ENCODE data around the gene RTKN2.

RTKN2 gene

DNA sequence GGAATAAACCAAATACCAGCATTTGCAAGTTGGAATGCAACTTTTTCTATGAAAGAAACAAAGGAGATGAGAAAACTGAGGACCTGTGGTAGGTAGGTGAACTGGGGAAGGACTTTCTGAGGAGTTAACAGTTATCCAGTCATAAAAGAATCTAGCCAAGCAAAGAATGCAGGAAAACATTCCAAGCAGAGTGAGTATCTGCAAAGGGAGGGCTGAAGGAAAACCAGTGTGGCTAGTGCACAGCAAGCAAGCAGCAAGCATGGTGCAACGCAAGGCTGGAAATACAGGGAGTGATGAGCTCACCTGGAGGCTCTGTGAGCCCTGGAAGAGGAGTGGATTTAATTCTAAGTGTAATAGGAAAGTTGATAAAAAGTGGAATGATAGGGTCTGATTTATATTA, 44.0 kb downstream of the RTKN2 start:
- no peak for DNase-seq (ENCODE audit: low spot score)

DNA sequence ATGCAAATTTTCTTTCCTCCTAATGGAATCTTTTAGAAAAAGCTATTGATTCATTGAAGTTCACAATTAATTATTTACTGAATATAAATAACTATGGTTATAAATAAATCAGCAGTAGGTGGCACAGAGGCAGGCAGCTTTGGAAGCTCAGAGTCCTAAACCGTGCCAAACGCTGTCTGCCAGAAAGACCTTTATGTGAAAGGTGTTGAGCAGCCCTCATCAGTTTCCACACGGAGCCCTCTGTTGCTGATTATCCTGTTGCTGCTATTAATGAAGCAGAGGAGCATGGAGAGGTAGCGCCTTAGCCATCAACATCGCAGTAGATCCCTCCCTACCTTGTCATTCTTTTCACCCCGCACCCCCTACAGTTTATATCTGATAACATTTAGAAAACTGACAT, 51.0 kb downstream of the RTKN2 start:
- DNase-seq (ENCODE audit: low spot score), result no peak

DNA sequence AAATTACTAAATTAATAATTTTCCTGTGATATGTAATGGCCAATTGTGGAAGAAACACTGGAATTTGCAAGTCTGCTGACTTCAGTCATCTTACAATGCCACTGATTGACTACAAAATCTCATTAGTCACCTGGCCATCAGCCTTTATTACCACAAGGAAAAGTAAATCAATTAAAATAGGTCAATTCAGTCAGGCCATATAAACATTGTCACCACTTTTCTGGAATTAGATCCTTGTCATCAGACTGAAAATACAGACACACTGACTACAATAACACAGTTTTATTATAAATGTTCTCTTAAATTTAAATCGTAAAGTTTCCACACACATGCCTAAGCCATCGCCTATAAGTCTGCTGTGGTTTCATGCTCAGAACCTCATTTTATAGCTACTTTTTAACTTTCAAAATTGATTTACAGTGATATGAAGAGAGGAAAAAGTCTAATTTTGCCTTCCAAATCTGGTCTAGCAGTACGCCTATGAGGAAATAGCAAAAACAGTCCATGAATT, 54.2 kb downstream of the RTKN2 start:
- DNase-seq (ENCODE audit: low spot score), result no peak

DNA sequence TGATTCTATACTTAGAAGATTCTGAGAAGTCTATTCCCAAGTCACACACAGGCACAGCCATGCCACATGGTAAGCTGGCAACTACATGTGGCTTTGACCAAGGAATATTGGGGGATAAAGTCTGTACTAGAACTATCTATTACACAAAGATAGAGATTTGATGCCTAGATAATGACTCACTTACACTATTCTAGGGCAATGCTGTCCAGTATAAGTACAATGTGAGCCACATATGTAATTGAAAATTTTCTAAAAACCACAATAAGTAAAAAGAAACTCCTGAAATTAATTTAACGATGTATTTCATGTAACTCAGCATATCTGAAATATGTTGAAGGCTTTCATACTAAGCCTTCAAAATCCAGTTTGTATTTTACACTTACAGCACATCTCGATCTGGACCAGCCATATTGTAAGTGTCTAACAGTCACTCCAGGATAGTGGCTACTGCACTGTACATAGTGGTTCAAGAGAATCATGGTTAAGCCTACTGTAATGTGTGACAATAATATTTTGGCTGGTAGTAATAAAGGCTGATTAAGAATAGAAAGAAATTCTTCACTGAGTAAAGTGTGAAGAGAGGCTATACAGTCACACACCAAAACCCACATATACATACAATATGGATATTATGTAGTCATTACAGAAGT, 62.8 kb downstream of the RTKN2 start:
- no peak for DNase-seq (ENCODE audit: low spot score)

DNA sequence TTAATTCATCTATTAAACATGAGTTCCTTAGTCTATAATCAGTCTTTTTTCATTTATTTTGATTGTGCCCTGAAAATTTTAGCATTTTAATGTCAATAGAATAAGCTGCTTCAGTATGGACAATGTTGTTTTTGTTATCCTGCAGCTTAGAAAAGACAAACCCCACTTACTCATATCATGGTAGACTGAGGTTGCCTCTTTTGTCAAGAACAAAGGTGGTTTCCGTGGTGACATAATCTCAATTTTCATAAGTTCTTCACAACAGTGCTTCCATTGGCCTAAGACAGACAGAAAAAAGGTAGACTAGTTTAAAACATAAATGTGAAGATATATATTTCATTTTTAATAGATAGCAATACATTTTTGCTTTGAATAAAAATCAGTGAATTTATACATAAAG, 69.1 kb downstream of the RTKN2 start:
- DNase-seq (ENCODE audit: low spot score), result no peak

DNA sequence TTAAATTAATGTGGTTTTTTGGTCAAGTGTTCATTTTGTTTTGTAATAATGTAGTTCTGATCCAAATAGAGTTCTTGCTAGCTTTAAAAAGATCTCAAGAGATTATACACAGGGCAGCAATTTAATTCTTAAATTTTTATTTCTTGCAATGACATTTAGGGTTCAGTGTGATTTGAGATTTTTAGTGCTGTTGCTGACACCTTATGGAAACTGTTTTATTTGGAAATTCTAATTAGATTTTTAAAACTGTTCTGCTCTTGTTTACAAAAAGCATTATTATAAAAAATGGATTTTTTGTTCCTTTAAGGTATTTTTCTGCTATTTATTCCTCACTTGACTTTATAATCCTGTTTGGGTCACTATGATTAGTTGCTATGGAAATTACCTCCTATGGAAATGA, 72.1 kb downstream of the RTKN2 start:
- DNase-seq (ENCODE audit: low spot score), result no peak

DNA sequence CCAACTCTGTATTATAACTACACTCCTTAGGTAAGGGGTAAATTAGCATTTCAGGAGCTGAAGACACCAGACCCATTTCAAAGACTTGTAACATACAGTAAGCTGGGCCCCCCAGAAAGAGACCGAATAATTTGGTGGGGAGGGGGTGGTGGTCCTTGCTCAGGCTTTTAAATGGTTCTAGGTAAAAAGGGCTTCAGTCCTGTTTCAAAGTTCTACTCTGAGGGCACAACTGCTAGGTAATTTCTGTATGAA, 73.0 kb downstream of the RTKN2 start:
- DNase-seq (ENCODE audit: low spot score), result no peak

DNA sequence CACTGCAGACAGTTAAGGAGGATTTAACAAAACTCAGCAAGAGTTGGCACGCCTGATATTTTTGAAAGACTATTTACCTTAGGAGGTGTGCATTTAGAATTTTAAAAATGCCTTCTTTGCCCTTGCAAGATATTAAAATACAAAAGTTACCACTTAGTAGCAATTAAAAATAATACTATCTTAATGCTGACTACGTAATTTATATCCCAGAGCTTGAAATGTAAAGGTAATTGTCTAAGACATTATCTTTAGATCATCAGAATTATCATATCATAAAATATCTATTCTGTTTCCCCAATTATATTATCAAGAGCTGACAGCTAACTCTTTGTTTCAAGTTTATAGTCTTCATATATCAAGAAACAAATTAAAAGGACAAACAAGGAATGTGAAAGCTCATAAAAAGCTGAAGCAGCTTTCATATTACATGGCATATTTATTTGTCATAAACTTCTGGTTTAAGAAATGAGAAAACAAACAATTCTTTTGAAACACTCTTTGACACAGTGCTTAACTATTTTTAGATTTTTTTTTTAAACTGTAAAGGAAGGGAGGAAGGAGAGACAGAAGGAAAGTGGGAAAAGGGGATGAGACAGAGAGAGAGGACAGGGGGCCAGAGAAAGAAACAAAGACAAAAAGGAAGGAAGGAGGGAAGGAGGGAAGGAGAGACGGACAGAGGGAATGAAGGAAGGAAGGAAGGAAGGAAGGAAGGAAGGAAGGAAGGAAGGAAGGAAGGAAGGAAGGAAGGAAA, 73.5 kb downstream of the RTKN2 start:
- no peak for DNase-seq (ENCODE audit: low spot score)

DNA sequence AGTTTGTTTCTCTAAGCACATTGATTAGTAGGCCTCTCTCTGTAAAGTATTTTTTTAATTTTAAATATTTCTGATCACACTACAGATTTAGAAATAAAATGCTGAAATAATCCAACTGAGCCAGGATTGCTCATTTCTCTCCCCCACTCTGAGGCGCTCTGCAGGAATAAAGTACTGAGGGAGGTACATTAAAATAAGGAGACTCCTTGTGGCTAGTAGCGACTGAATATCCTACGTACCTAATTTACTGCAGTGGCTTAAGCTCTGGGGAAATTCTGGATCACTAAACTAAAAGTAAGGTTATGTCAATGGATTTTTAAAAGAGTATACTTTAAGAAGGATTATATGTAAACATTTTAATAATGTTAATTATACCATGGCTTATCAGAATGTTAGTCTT, 75.2 kb downstream of the RTKN2 start:
- DNase-seq (ENCODE audit: low spot score), result no peak

DNA sequence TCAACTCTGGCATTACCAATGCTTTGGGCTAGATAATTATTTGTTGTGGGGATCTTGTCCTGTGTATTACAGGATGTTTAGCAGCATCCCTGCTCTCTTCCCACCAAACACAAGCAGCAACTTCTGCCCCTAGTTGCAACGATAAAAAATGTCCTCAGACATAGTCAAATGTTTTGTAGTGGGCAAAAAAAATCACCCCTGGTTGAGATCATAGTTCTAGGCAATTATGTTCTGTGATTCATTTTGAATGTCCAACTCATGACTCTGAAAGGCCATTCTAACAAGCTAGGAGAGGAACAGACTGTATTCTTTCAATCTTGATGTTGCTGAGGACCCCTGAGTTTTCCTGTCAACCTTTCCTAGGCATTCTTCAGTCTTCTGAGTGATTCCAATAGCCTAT, 79.5 kb downstream of the RTKN2 start:
- DNase-seq (ENCODE audit: low spot score), result no peak

DNA sequence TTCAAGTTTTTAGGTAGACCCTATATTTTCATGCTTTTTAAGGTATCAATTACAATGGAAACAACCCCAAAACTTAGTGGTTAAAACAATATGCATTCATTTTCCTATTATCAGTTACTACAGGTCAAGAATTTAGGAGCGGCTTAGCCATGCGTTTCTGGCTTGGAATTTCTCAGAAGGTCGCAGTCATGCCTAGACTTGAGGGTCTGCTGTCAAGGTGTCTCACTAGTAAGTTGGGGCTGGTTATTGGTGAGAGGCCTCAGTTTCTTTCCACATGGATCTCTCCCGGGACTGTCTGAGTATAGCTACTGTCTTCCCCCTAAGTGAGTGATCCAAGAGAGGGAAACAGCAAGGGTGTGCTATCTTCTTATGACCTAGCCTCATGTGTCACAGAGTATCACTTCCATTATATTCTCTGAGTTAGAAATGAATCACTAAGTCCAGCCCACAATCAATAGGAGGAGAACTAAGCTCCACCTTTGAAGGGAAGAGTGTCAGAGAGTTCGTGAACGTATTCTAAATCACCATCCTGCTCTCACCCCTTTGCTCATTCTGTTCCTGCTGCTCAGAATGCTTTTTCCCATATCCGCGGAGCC, 80.5 kb downstream of the RTKN2 start:
- DNase-seq (ENCODE audit: low spot score), result no peak

DNA sequence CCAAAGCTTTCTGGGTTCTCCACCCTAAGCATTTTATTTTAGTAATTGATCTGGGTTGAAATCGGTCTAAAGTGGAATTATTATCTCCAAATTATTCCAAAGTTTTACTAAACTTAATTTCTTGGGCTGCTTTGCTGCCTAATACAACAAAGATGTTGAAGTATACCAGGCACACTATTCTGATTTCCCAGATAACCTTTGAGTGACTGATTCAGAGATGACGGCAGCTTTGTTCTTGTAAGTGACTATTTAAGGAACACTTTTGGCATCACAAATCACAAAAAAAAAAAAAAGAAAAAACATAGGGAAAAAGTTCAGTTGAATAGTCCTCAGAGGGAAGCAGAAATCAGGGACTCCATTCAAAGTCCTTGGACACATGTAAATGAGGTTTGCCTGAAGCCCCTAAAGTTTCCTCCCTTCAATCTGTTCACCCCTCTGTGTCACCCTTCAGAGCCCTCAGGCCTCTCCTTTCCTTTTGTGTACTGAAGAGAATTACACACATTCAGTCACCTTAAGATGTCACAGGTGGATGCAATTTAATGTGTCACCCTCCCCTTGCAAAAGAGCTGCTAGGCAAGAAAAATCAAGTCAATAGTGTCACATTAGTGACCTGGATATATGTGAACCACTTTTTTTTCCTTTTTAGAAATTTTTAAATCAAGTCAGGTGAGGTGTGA, 81.5 kb downstream of the RTKN2 start:
- DNase-seq (ENCODE audit: low spot score), result no peak

DNA sequence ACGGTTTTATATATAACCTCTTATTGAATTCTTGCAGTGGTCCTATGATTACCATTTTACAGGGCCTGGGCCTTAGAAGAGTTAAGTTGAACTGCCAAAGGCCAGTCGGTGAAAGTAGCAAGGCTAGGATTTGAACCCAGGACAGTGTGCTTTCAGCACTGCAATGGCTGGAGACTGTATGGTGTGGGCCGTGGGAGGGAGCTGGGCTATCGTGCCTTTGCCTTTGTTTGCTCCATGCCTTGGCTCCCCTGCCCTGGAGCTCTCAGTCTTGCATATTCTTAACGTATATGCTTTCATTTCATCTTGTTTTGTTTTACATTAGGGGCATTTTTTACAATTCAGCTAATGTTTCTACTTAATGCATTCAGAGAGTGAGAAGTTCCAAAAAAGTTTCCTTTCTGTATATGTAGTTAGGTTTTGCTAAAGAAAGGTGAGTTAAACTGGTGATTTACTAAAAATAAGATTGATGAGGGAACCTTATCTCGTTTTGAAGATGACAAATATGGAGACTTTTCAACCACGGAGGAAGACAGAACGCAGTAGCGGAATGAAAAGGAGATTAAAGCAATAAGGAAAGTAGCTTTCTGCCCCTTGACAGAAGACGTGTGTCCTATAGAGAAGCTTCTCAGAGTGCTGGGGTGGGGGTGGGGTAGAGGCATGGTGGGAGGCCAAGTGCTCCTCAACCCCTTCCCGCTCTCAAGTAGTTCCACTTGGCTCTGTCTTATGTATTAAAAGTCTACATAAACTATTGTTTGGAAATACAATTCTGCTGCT, 82.5 kb downstream of the RTKN2 start:
- DNase-seq (ENCODE audit: low spot score), result no peak

DNA sequence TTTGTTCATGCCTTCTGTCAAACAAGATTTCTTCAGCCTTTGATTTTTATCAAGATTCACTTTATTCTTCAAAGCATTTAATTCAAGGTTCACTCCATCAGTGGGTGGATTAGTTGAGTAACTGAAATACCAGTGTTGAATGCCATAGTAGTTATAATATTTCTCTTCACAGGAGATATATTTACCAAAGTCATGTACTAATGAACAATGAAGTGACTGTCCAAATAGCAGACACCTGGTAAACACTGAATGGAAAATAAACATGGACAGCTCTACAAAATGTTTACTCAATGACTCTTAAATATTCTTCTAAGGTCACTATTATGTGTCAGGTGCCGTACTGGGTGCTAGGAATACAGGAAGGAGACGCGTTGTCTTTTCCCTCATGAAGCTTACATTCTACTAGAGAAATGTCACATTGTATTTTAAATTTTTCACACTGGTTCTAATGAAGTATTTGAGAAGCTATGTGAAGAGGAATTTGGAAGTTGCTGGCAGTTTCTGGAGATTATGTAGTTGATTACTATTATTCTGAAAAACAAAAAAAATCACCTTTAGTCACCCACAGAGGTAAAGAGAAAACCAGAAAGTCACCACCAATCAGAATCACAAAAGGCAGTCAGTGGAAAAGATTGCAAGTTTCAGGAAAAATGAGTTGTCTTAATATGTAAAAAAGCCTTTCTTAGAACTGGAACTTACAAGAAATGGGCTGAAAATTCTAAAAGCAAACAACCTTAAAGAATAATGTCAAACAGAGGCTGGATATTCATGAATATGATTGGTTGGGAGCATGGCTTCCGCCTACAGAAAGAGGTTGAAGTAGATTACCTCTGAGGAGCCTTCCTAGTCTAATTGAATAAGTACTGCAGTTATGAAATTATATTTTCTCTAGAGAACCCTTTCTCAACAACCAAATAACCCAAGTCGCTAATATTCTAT, 84.5 kb downstream of the RTKN2 start:
- peak; percentile 1 for DNase-seq (ENCODE audit: low spot score)

DNA sequence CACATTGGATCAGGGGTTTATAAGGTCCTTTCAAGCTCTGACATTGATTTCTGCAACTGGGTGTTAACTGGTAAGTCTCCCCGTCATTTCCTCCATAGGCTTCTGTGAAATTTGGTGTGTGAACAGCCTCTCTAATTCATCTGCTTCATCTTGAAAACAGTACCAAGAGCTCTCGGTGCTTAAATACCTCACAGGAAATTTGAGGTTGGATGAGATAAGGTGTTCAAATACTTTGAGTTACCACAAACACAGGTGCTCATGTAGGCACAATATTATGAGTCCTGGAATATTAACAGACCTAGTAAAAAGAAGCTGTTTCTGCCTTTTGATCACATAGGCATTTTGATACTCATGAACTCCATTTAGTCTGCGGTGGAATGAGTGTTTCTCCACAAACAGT, 85.2 kb downstream of the RTKN2 start:
- DNase-seq (ENCODE audit: low spot score), result peak; percentile 19

DNA sequence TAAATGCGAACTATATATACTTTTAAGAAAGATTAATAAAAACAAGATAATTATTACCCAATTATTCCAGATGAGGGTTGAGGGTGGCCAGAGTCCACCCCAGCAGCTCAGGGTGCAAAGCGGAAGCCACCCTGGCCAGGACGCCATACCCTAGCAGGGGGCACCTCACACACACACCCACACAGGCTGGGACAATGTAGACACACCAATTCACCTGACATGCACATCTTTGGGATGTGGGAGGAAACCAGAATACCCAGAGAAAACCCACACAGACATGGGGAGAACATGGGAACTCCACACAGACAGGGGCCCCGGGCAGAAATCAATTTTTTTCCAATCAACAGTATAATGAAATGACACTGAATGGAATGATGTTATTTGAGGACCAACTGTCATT, 86.0 kb downstream of the RTKN2 start:
- no peak for DNase-seq (ENCODE audit: low spot score)

DNA sequence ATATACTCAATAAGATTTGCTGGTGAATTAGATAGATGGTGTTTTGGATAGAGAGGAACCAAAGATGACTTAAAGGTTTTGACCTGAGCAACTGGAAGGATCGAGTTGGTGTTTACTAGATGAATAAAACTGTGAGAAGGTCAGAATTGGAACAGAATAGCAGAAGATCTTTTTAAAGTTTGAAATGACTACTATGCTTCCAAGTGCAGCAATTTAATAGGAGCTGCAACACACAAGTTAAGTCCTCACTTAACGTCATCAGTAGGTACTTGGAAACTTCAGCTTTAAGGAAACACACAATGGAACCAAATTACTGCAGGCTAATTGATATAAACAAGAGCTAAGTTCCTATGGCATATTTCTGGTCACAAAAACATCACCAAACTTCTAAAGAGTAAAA, 86.5 kb downstream of the RTKN2 start:
- no peak for DNase-seq (ENCODE audit: low spot score)

DNA sequence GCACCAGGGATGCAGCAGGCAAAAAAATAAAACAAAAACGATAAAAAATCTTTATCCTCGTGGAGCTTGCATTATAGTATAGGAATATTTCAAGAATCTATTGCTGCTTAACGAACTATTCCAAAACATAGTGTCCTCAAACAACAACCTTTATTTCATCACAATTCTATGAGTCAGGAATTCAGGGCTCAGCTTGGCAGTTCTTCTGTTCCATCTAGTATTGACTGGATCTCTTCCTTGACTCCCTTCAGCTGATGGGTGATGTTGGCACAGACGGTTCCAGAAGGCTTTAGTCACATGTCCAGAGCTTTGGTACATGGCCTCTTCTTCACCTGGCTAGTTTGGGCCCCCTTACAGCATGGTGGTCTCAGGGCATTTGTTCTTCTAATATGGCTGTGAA, 88.0 kb downstream of the RTKN2 start:
- DNase-seq (ENCODE audit: low spot score), result no peak

DNA sequence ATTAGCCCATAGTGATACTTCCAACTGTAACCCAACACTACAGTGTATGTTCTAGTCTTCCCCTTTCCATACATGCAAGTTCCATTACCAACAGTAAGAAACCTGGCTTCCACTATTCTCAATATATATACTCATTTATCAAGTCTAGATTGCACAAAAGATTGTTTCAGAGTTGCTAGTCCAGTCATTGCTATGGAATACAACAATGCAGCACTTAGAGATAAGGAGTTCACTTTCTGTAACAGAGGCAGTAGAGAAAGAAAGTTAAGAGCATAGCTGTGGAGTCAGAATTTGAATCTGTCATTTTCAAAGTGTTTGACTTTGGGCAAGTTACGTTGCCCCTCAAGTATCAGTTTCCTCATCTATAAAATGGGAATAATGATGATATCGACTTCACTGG, 90.1 kb downstream of the RTKN2 start:
- DNase-seq (ENCODE audit: low spot score), result no peak

DNA sequence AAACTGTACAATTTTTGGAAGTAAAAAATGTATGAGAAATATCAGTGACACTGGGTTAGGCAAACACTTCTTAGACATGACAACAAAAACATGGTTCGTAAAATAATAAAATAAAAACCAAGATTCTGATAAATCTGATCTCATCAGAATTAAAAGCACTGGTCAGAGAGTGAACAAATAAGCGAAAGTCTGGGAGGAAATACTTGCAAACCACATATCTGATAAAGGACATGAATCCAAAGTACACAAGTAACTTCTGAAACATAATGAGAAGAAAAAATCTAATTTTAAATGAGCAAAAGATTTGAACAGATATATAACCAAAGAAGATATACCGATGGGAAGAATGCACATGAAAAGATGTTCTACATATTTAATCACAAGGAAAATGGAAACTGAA, 91.5 kb downstream of the RTKN2 start:
- DNase-seq (ENCODE audit: low spot score), result no peak

DNA sequence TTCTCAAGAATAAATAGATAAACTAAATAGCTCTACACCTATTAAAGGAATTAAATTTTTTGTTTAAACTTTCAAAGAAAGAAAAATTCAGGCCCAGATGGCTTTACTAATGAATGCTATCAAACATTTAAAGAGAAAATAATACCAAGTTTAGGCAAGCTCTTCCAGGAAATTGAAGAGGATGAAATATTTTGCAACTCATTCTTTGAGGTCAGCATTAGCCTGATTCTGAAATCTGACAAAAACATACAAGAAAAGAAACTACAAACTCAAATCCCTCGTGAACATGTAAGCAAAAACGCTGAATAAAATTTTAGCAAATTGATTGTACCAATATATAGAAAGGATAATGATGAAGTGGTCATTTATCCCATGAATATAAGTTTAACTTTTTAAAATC, 93.4 kb downstream of the RTKN2 start:
- no peak for DNase-seq (ENCODE audit: low spot score)

Data from SW480 (cell line).